Measurements from ENCODE around the gene USH2A. TPM values are rescaled to one million over a fixed set of nuclear protein-coding genes. Genes with fewer than 3 reads are reported as not detected.

The USH2A gene
- total RNA-seq, 3 donors from 2014 or later: not detected

- H3K4me1 ChIP-seq: no peaks in the 10 kb centered on the region
- H3K9me3 ChIP-seq: no peaks in the 10 kb centered on the region
- DNase-seq (ENCODE audit: low spot score in 2 of 2): no peak
- no peaks in the 10 kb centered on the region for H3K36me3 ChIP-seq
- TF ChIP-seq POLR2AphosphoS5 (IDR thresholded peaks at IDR 0.05) (no peak), CTCF (IDR thresholded peaks at IDR 0.05) (no peak), POLR2A (IDR thresholded peaks at IDR 0.05) (no peak)
- no peak overlapping the region for H3K27ac ChIP-seq
- H3K4me3 ChIP-seq: no peak overlapping the region
- intact Hi-C loops (cut with DNase I; ENCODE audit: low total_unique reads): no loop called here
- no peaks in the 10 kb centered on the region for H3K27me3 ChIP-seq
Observed at GRCh38 chr1:216459651-216460207, 36.5 kb upstream of the USH2A start.

- H3K27me3 ChIP-seq: no peaks in the 10 kb centered on the region
- TF ChIP-seq CTCF (IDR thresholded peaks at IDR 0.05) (no peak), POLR2A (IDR thresholded peaks at IDR 0.05) (no peak), POLR2AphosphoS5 (IDR thresholded peaks at IDR 0.05) (no peak)
- H3K4me3 ChIP-seq: no peak overlapping the region
- H3K27ac ChIP-seq: no peak overlapping the region
- no peaks in the 10 kb centered on the region for H3K9me3 ChIP-seq
- no peaks in the 10 kb centered on the region for H3K36me3 ChIP-seq
- DNase-seq (ENCODE audit: low spot score in 2 of 2): no peak
- no peaks in the 10 kb centered on the region for H3K4me1 ChIP-seq
- intact Hi-C loops (cut with DNase I; ENCODE audit: low total_unique reads): no loop called here
Observed at GRCh38 chr1:216458812-216459211, 35.6 kb upstream of the USH2A start.

- H3K4me3 ChIP-seq: no peak overlapping the region
- DNase-seq (ENCODE audit: low spot score in 2 of 2): no peak
Observed at GRCh38 chr1:216457356-216457755, 34.1 kb upstream of the USH2A start.

GRCh38 chr1:216456682-216457081, 33.4 kb upstream of the USH2A start:
- no peak for DNase-seq (ENCODE audit: low spot score in 2 of 2)
- intact Hi-C loops (cut with DNase I; ENCODE audit: low total_unique reads): no loop called here
- no peaks in the 10 kb centered on the region for H3K9me3 ChIP-seq
- H3K4me3 ChIP-seq: no peak overlapping the region
- no peaks in the 10 kb centered on the region for H3K4me1 ChIP-seq
- H3K27me3 ChIP-seq: no peaks in the 10 kb centered on the region
- H3K36me3 ChIP-seq: no peaks in the 10 kb centered on the region
- no peak for TF ChIP-seq POLR2AphosphoS5 (IDR thresholded peaks at IDR 0.05)
- TF ChIP-seq CTCF (IDR thresholded peaks at IDR 0.05): no peak
- no peak for TF ChIP-seq POLR2A (IDR thresholded peaks at IDR 0.05)
- H3K27ac ChIP-seq: no peak overlapping the region

More at GRCh38 chr1:216457356-216457755, 34.1 kb upstream of the USH2A start:
- H3K27ac ChIP-seq: no peak overlapping the region
- no peaks in the 10 kb centered on the region for H3K27me3 ChIP-seq
- intact Hi-C loops (cut with DNase I; ENCODE audit: low total_unique reads): no loop called here
- TF ChIP-seq POLR2AphosphoS5 (IDR thresholded peaks at IDR 0.05): no peak
- no peak for TF ChIP-seq POLR2A (IDR thresholded peaks at IDR 0.05)
- no peak for TF ChIP-seq CTCF (IDR thresholded peaks at IDR 0.05)
- H3K36me3 ChIP-seq: no peaks in the 10 kb centered on the region
- H3K9me3 ChIP-seq: no peaks in the 10 kb centered on the region
- H3K4me1 ChIP-seq: no peaks in the 10 kb centered on the region

GRCh38 chr1:216453777-216454176, 30.5 kb upstream of the USH2A start:
- no peaks in the 10 kb centered on the region for H3K36me3 ChIP-seq
- TF ChIP-seq POLR2A (IDR thresholded peaks at IDR 0.05) (no peak), CTCF (IDR thresholded peaks at IDR 0.05) (no peak), POLR2AphosphoS5 (IDR thresholded peaks at IDR 0.05) (no peak)
- no peaks in the 10 kb centered on the region for H3K27me3 ChIP-seq
- DNase-seq (ENCODE audit: low spot score in 2 of 2): no peak
- no peaks in the 10 kb centered on the region for H3K9me3 ChIP-seq
- H3K4me3 ChIP-seq: no peak overlapping the region
- H3K27ac ChIP-seq: no peak overlapping the region
- no peaks in the 10 kb centered on the region for H3K4me1 ChIP-seq
- intact Hi-C loops (cut with DNase I; ENCODE audit: low total_unique reads): no loop called here

Data from breast epithelium (tissue), 4 donors.